Measurements from ENCODE around the gene TNFSF12. TPM values are rescaled to one million over a fixed set of nuclear protein-coding genes. Genes with fewer than 3 reads are reported as not detected.

The TNFSF12 gene, protein sequence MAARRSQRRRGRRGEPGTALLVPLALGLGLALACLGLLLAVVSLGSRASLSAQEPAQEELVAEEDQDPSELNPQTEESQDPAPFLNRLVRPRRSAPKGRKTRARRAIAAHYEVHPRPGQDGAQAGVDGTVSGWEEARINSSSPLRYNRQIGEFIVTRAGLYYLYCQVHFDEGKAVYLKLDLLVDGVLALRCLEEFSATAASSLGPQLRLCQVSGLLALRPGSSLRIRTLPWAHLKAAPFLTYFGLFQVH
- total RNA-seq = 10 to 100 TPM; 39.3 to 65.3 (median 41.1) TPM

DNA sequence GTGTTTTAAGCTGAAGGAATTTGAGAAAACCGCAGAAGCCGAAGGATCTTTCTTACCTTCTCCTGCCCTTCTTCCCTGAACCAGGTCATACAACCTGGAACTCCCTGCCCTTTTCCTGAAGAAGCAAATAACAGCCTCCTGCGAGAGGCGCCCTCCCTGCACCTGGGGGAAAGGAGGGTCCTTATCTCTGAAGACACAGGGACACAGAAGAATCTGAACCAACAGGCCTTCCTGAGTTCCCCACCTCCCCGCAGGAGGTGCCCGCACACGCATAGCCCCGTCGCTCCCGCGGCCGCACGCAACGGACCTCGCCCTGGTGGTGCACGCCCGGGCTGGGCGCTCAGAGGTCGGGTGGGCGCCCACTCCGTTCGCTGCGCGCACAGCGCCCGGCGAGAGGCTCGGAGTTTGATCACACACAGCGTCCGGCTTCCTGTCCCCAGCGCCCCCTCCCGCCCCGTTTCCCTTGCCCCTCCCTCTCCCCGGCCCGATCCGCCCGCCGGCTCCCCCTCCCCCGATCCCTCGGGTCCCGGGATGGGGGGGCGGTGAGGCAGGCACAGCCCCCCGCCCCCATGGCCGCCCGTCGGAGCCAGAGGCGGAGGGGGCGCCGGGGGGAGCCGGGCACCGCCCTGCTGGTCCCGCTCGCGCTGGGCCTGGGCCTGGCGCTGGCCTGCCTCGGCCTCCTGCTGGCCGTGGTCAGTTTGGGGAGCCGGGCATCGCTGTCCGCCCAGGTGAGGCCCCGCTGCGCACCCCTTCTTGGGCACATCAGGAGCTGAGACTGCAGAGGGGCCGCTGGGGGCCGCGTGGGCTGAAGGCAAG, at the start of gene TNFSF12:
Gene TNFSF12, plus strand, starts transcription at position 474 of the 816 bp plus-strand sequence. Its CDS starts 96 bp downstream, at position 570.
- intact Hi-C loops (cut with DNase I; ENCODE audit: low total_unique reads) = no loop called here
- H3K27ac ChIP-seq = peak within 1 kb of the TSS; percentile 89 to 94
- no peaks in the 10 kb centered on the region for H3K27me3 ChIP-seq
- no peaks in the 10 kb centered on the region for H3K36me3 ChIP-seq
- peaks cover 2 to 6% of the 10 kb centered on the region in 2 donors for H3K4me1 ChIP-seq
- no peak for TF ChIP-seq POLR2AphosphoS5 (IDR thresholded peaks at IDR 0.05)
- TF ChIP-seq, protein P1, sequence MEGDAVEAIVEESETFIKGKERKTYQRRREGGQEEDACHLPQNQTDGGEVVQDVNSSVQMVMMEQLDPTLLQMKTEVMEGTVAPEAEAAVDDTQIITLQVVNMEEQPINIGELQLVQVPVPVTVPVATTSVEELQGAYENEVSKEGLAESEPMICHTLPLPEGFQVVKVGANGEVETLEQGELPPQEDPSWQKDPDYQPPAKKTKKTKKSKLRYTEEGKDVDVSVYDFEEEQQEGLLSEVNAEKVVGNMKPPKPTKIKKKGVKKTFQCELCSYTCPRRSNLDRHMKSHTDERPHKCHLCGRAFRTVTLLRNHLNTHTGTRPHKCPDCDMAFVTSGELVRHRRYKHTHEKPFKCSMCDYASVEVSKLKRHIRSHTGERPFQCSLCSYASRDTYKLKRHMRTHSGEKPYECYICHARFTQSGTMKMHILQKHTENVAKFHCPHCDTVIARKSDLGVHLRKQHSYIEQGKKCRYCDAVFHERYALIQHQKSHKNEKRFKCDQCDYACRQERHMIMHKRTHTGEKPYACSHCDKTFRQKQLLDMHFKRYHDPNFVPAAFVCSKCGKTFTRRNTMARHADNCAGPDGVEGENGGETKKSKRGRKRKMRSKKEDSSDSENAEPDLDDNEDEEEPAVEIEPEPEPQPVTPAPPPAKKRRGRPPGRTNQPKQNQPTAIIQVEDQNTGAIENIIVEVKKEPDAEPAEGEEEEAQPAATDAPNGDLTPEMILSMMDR (IDR thresholded peaks at IDR 0.05) = peak in 2 of 3 donors; percentile 12 to 14
- DNase-seq (ENCODE audit: low spot score in 2 of 2) = peak; percentile 27 to 70
- H3K4me3 ChIP-seq = peak within 1 kb of the TSS; percentile 67 to 77 (median 76)
- H3K9me3 ChIP-seq = no peaks in the 10 kb centered on the region

DNA sequence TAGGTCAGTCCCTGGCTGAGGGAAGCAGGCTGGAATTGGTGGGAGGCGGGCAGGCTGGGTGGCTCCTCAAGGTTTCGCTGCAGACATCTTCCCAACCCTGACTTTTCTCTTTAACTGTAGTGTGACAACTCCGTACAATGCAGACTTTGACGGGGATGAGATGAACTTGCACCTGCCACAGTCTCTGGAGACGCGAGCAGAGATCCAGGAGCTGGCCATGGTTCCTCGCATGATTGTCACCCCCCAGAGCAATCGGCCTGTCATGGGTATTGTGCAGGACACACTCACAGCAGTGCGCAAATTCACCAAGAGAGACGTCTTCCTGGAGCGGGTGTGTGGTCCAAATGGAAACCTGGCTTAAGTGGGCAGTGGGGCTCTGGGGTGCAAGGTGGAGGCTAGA, 49.7 kb upstream of the TNFSF12 start:
- Histone ChIP-seq H3K4me3 (no peak overlapping the region), H3K9me3 (no peaks in the 10 kb centered on the region), H3K36me3 (peaks cover 45% of the 10 kb centered on the region), H3K4me1 (no peaks in the 10 kb centered on the region), H3K27me3 (no peaks in the 10 kb centered on the region), H3K27ac (no peak overlapping the region)
- intact Hi-C loops (cut with DNase I; ENCODE audit: low total_unique reads) = no loop called here
- TF ChIP-seq POLR2AphosphoS5 (IDR thresholded peaks at IDR 0.05) (no peak), POLR2A (IDR thresholded peaks at IDR 0.05) (no peak)
- TF ChIP-seq, protein P1 (IDR thresholded peaks at IDR 0.05) = no peak
- DNase-seq (ENCODE audit: low spot score in 2 of 2) = no peak

DNA sequence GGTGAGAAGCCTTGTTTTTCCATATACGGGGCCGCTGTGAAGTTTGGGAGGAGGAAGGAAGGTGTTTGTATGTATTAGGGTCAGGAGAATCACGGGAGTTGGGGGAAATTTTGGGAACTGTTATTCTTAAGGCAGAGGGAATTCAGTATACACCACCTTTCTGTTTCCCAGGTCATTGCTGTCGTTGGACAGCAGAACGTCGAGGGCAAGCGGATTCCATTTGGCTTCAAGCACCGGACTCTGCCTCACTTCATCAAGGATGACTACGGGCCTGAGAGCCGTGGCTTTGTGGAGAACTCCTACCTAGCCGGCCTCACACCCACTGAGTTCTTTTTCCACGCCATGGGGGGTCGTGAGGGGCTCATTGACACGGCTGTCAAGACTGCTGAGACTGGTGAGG, 47.1 kb upstream of the TNFSF12 start:
- peaks cover 51% of the 10 kb centered on the region for H3K36me3 ChIP-seq

DNA sequence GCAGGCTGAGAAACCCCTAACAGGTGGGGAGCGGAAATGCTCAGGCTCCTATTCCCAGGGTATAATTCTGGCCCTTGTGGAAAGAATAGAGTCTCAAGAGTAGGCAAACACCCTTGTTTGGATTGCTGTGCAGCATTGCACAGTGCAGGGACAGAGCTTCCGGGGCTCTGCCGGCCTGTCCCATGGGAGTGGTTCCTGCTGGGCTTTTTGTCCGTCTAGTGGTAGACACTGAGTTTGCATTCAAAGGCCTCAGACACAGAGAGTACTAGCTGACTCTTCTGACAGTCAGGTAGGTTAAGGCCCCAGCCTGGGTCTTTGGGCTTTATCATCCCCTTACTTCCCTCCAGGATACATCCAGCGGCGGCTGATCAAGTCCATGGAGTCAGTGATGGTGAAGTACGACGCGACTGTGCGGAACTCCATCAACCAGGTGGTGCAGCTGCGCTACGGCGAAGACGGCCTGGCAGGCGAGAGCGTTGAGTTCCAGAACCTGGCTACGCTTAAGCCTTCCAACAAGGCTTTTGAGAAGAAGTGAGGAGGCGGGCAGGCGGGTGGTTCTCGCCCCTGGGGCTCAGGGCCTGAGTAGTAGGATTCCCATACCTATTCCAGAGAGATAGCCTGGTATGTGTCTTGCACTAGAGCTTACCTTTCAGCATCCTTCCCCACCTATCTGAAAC, 46.5 kb upstream of the TNFSF12 start:
- H3K27ac ChIP-seq = no peak overlapping the region
- H3K4me1 ChIP-seq = no peaks in the 10 kb centered on the region
- TF ChIP-seq POLR2A (IDR thresholded peaks at IDR 0.05) (no peak), POLR2AphosphoS5 (IDR thresholded peaks at IDR 0.05) (no peak)
- TF ChIP-seq, protein P1 (IDR thresholded peaks at IDR 0.05) = no peak
- H3K36me3 ChIP-seq = peaks cover 51% of the 10 kb centered on the region
- DNase-seq (ENCODE audit: low spot score in 2 of 2) = no peak
- H3K9me3 ChIP-seq = no peaks in the 10 kb centered on the region
- intact Hi-C loops (cut with DNase I; ENCODE audit: low total_unique reads) = no loop called here
- H3K27me3 ChIP-seq = no peaks in the 10 kb centered on the region
- H3K4me3 ChIP-seq = no peak overlapping the region

More for the DNA sequence above, 47.1 kb upstream of the TNFSF12 start:
- Histone ChIP-seq H3K4me1 (no peaks in the 10 kb centered on the region), H3K27me3 (no peaks in the 10 kb centered on the region), H3K4me3 (no peak overlapping the region), H3K27ac (no peak overlapping the region), H3K9me3 (no peaks in the 10 kb centered on the region)
- no peak for DNase-seq (ENCODE audit: low spot score in 2 of 2)
- intact Hi-C loops (cut with DNase I; ENCODE audit: low total_unique reads) = no loop called here
- TF ChIP-seq POLR2A (IDR thresholded peaks at IDR 0.05) (no peak), POLR2AphosphoS5 (IDR thresholded peaks at IDR 0.05) (no peak)
- TF ChIP-seq, protein P1 (IDR thresholded peaks at IDR 0.05) = no peak
